Measurements from ENCODE around the gene IMPA2. TPM values are rescaled to one million over a fixed set of nuclear protein-coding genes. Genes with fewer than 3 reads are reported as not detected.

IMPA2 gene
- total and polyA plus RNA-seq, 7 donors, result 61.4 to 342 (median 196) TPM

DNA sequence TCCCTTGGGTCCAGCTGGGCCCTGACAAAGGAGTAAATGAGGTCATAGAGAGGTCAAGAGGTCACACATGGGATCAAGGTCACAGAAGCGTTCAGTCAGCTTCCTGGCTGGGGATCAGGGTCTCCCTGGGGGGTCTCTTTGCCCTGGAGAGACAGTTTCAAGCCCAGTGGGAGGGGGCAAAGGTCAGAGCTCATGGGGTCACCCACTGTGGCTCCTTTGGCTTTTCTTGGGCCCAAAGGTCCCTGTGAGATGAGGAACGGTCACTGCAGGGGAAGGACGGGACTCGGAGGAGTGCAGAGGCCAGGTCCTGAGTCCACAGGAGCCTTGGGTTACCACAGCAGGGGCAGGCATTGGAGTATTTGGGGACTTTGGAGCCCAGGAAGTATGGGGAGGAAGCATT is 81.7 kb downstream of the IMPA2 start:
- H3K36me3 ChIP-seq (ENCODE audit: insufficient read depth in 1 of 2, low read depth in 1 of 2), result no peaks in the 10 kb centered on the region
- H3K4me1 ChIP-seq, result no peaks in the 10 kb centered on the region
- ATAC-seq (no peak), DNase-seq (no peak)
- H3K9me3 ChIP-seq, result no peaks in the 10 kb centered on the region
- H3K27ac ChIP-seq, result no peak overlapping the region
- no peaks in the 10 kb centered on the region for H3K27me3 ChIP-seq (ENCODE audit: insufficient read depth in 3 of 3, low read length in 2 of 3)
- TF ChIP-seq, protein P1, sequence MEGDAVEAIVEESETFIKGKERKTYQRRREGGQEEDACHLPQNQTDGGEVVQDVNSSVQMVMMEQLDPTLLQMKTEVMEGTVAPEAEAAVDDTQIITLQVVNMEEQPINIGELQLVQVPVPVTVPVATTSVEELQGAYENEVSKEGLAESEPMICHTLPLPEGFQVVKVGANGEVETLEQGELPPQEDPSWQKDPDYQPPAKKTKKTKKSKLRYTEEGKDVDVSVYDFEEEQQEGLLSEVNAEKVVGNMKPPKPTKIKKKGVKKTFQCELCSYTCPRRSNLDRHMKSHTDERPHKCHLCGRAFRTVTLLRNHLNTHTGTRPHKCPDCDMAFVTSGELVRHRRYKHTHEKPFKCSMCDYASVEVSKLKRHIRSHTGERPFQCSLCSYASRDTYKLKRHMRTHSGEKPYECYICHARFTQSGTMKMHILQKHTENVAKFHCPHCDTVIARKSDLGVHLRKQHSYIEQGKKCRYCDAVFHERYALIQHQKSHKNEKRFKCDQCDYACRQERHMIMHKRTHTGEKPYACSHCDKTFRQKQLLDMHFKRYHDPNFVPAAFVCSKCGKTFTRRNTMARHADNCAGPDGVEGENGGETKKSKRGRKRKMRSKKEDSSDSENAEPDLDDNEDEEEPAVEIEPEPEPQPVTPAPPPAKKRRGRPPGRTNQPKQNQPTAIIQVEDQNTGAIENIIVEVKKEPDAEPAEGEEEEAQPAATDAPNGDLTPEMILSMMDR (IDR thresholded peaks at IDR 0.05), result no peak
- intact Hi-C loops (cut with DNase I), result no loop called here
- H3K4me3 ChIP-seq, result no peak overlapping the region
- WGBS, 3 donors, result 59 to 74% (median 60%) methylated on average over 4 of the region's 4 CpGs

DNA sequence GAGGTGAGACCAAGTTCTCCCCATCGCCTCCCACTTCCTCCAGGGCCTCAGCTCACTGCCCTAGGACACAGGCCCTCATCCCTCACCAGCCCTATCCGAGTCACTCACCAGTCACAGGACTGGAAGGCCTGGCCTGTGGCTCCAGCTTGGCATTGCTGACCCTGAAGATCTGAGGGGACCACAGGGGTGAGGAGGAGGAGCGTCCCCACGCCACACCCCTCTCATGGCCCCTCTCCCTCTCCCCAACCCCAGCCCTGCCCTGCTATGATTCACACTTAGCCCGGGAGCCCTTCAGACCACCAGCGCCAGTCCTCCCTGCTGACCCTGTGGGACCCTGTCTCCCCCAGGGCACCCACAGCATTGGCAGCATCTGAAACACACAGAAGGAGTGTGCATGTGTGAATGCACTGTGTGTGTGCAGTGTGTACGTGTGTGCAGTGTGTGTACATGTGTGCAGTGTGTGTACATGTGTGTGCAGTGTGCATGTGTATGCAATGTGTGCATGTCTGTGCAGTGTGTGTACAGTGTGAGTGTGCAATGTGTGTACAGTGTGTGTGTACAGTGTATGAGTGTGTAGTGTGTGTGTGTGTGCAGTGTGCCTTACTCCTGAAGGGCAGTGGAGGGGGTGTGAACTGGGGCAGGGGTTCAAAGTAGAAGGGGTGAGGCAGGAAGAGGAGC is 82.9 kb downstream of the IMPA2 start:
- 87 to 91% (median 89%) methylated on average over 5 to 7 of the region's 7 CpGs for whole genome bisulfite sequencing, 3 donors
- Histone ChIP-seq H3K27me3 (ENCODE audit: insufficient read depth in 3 of 3, low read length in 2 of 3) (no peaks in the 10 kb centered on the region), H3K4me3 (no peak overlapping the region), H3K27ac (no peak overlapping the region), H3K36me3 (ENCODE audit: insufficient read depth in 1 of 2, low read depth in 1 of 2) (no peaks in the 10 kb centered on the region), H3K9me3 (no peaks in the 10 kb centered on the region), H3K4me1 (no peaks in the 10 kb centered on the region)
- TF ChIP-seq, protein P1 (IDR thresholded peaks at IDR 0.05), result no peak
- ATAC-seq, result no peak
- no peak for DNase-seq
- intact Hi-C loops (cut with DNase I), result no loop called here

DNA sequence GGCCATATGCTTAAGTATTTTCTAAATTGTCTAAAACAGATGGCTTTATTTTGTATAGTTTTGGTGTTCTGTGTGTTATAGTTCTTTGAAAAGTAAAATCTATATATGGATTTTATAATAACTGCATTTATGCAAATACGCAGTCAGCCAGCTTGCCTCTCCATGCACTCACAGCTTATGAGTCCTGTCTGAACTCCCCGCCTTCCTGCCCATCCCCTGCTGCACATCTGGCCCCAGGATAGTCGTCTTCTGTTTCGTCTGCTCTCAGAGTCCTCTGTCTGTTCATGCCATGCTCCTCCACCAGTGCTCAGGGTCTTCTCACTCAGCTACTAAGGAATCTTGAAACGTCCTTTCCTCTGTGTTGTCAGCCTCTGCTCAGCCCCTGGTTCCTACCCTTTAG is 84.1 kb downstream of the IMPA2 start:
- Histone ChIP-seq H3K27ac (no peak overlapping the region), H3K36me3 (ENCODE audit: insufficient read depth in 1 of 2, low read depth in 1 of 2) (no peaks in the 10 kb centered on the region), H3K27me3 (ENCODE audit: insufficient read depth in 3 of 3, low read length in 2 of 3) (no peaks in the 10 kb centered on the region), H3K4me3 (no peak overlapping the region), H3K9me3 (no peaks in the 10 kb centered on the region), H3K4me1 (no peaks in the 10 kb centered on the region)
- ATAC-seq (no peak), DNase-seq (no peak)
- TF ChIP-seq, protein P1 (IDR thresholded peaks at IDR 0.05), result no peak
- intact Hi-C loops (cut with DNase I), result no loop called here
- 64 to 68% (median 64%) methylated on average over 5 of the region's 5 CpGs for WGBS, 3 donors

DNA sequence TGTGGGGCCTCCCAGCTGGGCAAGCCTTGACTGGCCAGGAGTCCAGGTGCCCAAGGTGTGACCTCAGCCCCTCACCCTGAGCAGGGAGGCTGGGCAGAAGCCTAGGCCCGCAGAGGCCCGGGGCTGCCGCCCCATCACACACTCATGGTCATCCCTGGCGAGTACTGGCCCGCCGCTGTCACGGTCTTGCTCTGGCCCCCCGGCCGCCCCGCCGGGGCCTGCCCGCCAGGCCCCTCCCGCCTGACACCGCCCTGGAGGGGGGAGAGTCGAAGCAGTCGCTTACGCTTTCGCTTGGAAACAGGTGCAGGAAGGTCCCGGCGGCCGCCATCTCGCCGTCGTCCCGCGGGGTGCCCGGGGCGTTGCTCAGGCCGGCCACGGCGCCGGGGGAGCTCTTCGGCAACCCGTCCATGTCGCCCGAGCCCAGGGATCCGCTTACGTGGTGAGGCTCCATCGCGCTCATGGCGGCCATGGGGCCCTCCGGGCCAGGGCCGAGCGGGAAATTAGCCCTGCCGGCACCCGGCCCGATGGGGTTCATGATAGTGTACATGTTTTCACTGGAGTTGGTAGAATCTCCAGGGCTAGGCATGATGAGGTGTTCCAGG is 85.7 kb downstream of the IMPA2 start:
- intact Hi-C loops (cut with DNase I), result no loop called here
- Histone ChIP-seq H3K9me3 (no peaks in the 10 kb centered on the region), H3K4me1 (no peaks in the 10 kb centered on the region), H3K27ac (no peak overlapping the region), H3K4me3 (no peak overlapping the region), H3K36me3 (ENCODE audit: insufficient read depth in 1 of 2, low read depth in 1 of 2) (no peaks in the 10 kb centered on the region), H3K27me3 (ENCODE audit: insufficient read depth in 3 of 3, low read length in 2 of 3) (no peaks in the 10 kb centered on the region)
- DNase-seq (no peak), ATAC-seq (no peak)
- TF ChIP-seq, protein P1 (IDR thresholded peaks at IDR 0.05), result no peak
- 97 to 98% (median 98%) methylated on average over 43 to 47 of the region's 47 CpGs for WGBS, 3 donors
